GM19193 (cell line): ENCODE data around the gene GOLGA8Q.
"Not testable (repeated sequence)": the region's sequence is repeated elsewhere in the genome, so short reads cannot be mapped to it uniquely, and the experiment has no call there.

ENCODE experiments used
- POLR2A ChIP-seq: IDR thresholded peaks from 4 replicates; pipeline ENCODE4 v1.6.1; 2011; ENCODE audit not compliant: insufficient read depth, insufficient read length; ENCODE audit errors: extremely low read depth

The GOLGA8Q gene, protein sequence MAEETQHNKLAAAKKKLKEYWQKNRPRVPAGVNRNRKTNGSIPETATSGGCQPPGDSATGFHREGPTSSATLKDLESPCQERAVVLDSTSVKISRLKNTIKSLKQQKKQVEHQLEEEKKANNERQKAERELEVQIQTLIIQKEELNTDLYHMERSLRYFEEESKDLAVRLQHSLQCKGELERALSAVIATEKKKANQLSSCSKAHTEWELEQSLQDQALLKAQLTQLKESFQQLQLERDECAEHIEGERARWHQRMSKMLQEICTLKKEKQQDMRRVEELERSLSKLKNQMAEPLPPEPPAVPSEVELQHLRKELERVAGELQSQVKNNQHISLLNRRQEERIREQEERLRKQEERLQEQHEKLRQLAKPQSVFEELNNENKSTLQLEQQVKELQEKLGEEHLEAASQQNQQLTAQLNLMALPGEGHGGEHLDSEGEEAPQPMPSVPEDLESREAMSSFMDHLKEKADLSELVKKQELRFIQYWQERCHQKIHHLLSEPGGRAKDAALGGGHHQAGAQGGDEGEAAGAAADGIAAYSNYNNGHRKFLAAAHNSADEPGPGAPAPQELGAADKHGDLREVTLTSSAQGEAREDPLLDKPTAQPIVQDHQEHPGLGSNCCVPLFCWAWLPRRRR

GRCh38 chr15:30551750-30552149 lies at the start of gene GOLGA8Q:
GOLGA8Q (plus strand) TSS chr15:30552050; CDS start chr15:30552078, 28 bp downstream.
- not testable (repeated sequence) for TF ChIP-seq POLR2A

DNA sequence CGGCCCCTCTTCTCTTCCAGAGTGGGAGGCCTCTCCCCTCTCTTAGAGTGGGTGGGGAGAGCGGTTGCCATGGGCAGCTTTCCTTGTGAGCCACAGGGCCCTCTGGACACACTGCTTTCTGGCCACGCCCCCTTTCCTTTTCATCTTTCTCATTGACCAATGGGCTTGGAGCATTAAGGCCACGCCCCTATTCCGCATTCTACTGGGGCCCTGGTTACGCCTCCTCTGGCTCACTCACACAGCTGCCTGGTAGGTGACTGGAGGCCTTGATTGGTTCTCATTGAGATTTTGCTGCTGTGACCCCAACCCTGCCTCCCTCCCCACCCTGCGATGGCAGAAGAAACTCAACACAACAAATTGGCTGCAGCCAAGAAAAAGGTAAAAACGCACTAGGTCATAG lies 51.9 kb downstream of the GOLGA8Q start, which contains the start of gene GOLGA8H:
GOLGA8H (plus strand) TSS at position 233 of the 400 bp plus-strand sequence; CDS start at position 331, 98 bp downstream.
- TF ChIP-seq POLR2A = not testable (repeated sequence)
